Prostate gland (tissue), 2 donors: ENCODE measurements around the gene SPCS3.

Experiments
- POLR2A ChIP-seq: fragments of 450-650 bp; IDR thresholded peaks from one replicate; pipeline ENCODE4 v1.6.1; 2016; ENCODE audit warnings: antibody characterized with exemption, mild to moderate bottlenecking
- POLR2AphosphoS5 ChIP-seq: sonication (generic); formaldehyde crosslinking; IDR thresholded peaks from one replicate; pipeline ENCODE4 v1.6.1; 2017; ENCODE audit warnings: antibody characterized with exemption
- TF ChIP-seq, protein P1 (sequence below), 4 experiments: fragments of 200-600 bp in 2 of 4; fragments of 450-650 bp in 2 of 4; sonication (generic) in 2 of 4; IDR thresholded peaks; 1 replicate in 3 of 4; 2 replicates in 1 of 4; pipeline ENCODE4 v1.5.1; 2016 to 2019; ENCODE audit warnings: antibody characterized with exemption in 4 of 4, mild to moderate bottlenecking in 2 of 4, moderate library complexity in 2 of 4

DNA sequence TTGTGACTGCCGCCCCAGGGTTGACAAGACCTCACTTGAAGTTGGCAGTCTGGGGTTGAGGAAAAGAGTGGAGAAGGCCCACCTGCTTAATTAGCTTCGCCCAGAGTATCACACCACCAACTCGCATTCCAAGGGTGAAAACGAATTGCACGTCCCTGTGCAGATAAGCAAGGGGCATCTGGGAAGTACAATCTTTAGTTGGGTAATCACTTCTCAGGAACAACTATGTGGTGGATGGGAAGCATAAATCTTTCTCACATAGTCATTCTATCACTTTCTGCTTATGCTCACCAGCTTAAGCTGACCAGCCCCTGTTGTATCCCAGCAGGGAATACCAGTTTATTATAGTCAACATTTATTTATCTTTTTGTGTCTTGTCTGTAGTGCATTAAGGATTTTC lies 14.3 kb downstream of the SPCS3 start:
- TF ChIP-seq, protein P1, sequence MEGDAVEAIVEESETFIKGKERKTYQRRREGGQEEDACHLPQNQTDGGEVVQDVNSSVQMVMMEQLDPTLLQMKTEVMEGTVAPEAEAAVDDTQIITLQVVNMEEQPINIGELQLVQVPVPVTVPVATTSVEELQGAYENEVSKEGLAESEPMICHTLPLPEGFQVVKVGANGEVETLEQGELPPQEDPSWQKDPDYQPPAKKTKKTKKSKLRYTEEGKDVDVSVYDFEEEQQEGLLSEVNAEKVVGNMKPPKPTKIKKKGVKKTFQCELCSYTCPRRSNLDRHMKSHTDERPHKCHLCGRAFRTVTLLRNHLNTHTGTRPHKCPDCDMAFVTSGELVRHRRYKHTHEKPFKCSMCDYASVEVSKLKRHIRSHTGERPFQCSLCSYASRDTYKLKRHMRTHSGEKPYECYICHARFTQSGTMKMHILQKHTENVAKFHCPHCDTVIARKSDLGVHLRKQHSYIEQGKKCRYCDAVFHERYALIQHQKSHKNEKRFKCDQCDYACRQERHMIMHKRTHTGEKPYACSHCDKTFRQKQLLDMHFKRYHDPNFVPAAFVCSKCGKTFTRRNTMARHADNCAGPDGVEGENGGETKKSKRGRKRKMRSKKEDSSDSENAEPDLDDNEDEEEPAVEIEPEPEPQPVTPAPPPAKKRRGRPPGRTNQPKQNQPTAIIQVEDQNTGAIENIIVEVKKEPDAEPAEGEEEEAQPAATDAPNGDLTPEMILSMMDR (IDR thresholded peaks at IDR 0.05), result no peak
- no peak for TF ChIP-seq POLR2A
- no peak for TF ChIP-seq POLR2AphosphoS5
